HepG2 (cell line): ENCODE results near the gene GATM. TPM values are rescaled to one million over a fixed set of nuclear protein-coding genes. Genes with fewer than 3 reads are reported as not detected.

Source experiments
- ATAC-seq: fragments of 200-7000 bp; cut with Tn5 transposase; 3 replicates; pipeline ENCODE4 v1.9.1; 2020; ENCODE audit warnings: mild to moderate bottlenecking, moderate library complexity
- BruUV-seq: library from RNA; stranded (reverse); fragments of 400-500 nt; replicated peaks from 2 replicates; lab custom pipeline; 2021; lab: Mats Ljungman, UMichigan
- CTCF ChIA-PET: fragments of 300-600 bp; formaldehyde crosslinking; extraction: SDS; loops from one replicate; lab custom pipeline; 2021; ENCODE audit warnings: low total read pairs, inconsistent platforms, low intra/inter-chr PET ratio; lab: Yijun Ruan, JAX
- POLR2A ChIA-PET: fragments of 350-600 bp; sonication (Branson Sonifier 250); formaldehyde crosslinking; loops from one replicate; lab custom pipeline; 2020; ENCODE audit warnings: antibody characterized with exemption, inconsistent platforms; lab: Yijun Ruan, JAX
- DNase-seq: peaks from one replicate; pipeline ENCODE4 v3.0.0-alpha.2; 2015; ENCODE audit warnings: low spot score
- FAIRE-seq: peaks from 3 replicates; lab custom pipeline; 2011; peaks lifted over from hg19 to GRCh38; lab: Jason Lieb, UNC
- H2AFZ ChIP-seq: one replicate; pipeline ENCODE4 v1.6.1; 2011; ENCODE audit warnings: low read length, inconsistent platforms
- H3K27ac ChIP-seq: fragments of 300-600 bp; 3 replicates; pipeline ENCODE4 v1.8.0; 2011; ENCODE audit warnings: mixed run types, mild to moderate bottlenecking, mixed read lengths, low read length, inconsistent platforms; ENCODE audit not compliant: insufficient read depth; ENCODE audit errors: extremely low read length
- H3K27me3 ChIP-seq, 2 experiments: fragments of 200-600 bp in 1 of 2; 2 replicates in 1 of 2; 3 replicates in 1 of 2; pipeline versions ENCODE4 v1.6.0 to v1.8.0; 2011; ENCODE audit warnings: low read length in 2 of 2, mild to moderate bottlenecking in 2 of 2, moderate library complexity in 2 of 2, inconsistent platforms in 1 of 2; ENCODE audit not compliant: insufficient read depth in 2 of 2, control insufficient read depth in 1 of 2
- H3K36me3 ChIP-seq, 2 experiments: fragments of 200-600 bp in 1 of 2; replicated peaks in 1 of 2; 2 replicates in 1 of 2; 3 replicates in 1 of 2; pipeline versions ENCODE4 v1.5.1 to v1.8.0; 2011; ENCODE audit warnings: low read length in 2 of 2, inconsistent platforms in 1 of 2; ENCODE audit not compliant: insufficient read depth in 2 of 2, control insufficient read depth in 1 of 2
- H3K4me1 ChIP-seq: 2 replicates; pipeline ENCODE4 v1.5.1; 2012; ENCODE audit warnings: low read length, inconsistent platforms; ENCODE audit not compliant: insufficient read depth
- H3K4me2 ChIP-seq: 2 replicates; pipeline ENCODE4 v1.6.0; 2011; ENCODE audit warnings: low read depth, low read length, inconsistent platforms
- H3K4me3 ChIP-seq, 3 experiments: fragments of 200-600 bp in 1 of 3; sonication (generic), shearing (Covaris generic) in 1 of 3; replicated peaks in 1 of 3; 2 replicates each; pipeline ENCODE4 v1.5.1; 2011 to 2016; ENCODE audit warnings: low read length in 3 of 3, inconsistent platforms in 2 of 3, low read depth in 2 of 3, mild to moderate bottlenecking in 2 of 3, control low read depth in 1 of 3, mixed read lengths in 1 of 3; ENCODE audit not compliant: insufficient read depth in 1 of 3
- H3K79me2 ChIP-seq: one replicate; pipeline ENCODE4 v1.6.1; 2011; ENCODE audit warnings: low read length, inconsistent platforms; ENCODE audit not compliant: insufficient read depth
- H3K9ac ChIP-seq: 2 replicates; pipeline ENCODE4 v1.6.0; 2011; ENCODE audit warnings: mild to moderate bottlenecking, low read depth, low read length, inconsistent platforms; ENCODE audit not compliant: insufficient read depth
- H3K9me3 ChIP-seq: 2 replicates; pipeline ENCODE4 v1.5.1; 2012; ENCODE audit warnings: mild to moderate bottlenecking, low read length
- H4K20me1 ChIP-seq: 2 replicates; pipeline ENCODE4 v1.6.0; 2011; ENCODE audit warnings: inconsistent platforms, mild to moderate bottlenecking, low read length, moderate library complexity; ENCODE audit not compliant: insufficient read depth
- CBX2 ChIP-seq, 2 experiments: fragments of 200-600 bp in 1 of 2; sonication (generic); formaldehyde crosslinking in 1 of 2; IDR thresholded peaks; 2 replicates each; pipeline versions ENCODE4 v1.7.0 to v1.8.1; 2018 to 2022; ENCODE audit warnings: low read depth in 2 of 2, low read length in 1 of 2, mild to moderate bottlenecking in 1 of 2, missing genetic modification reagents in 1 of 2
- CREB1 ChIP-seq, 2 experiments: fragments of 450-650 bp in 1 of 2; IDR thresholded peaks; 2 replicates each; pipeline ENCODE4 v1.6.1; 2016 to 2017; ENCODE audit warnings: control low read depth in 1 of 2, mild to moderate bottlenecking in 1 of 2, missing compliant biosample characterization in 1 of 2, missing genetic modification characterization in 1 of 2
- ELF4 ChIP-seq: sonication (generic); formaldehyde crosslinking; IDR thresholded peaks from 2 replicates; pipeline ENCODE4 v1.5.0; 2020; ENCODE audit warnings: missing genetic modification reagents, mild to moderate bottlenecking, moderate library complexity, borderline replicate concordance
- GFI1 ChIP-seq: sonication (generic); formaldehyde crosslinking; IDR thresholded peaks from 2 replicates; pipeline ENCODE4 v1.5.0; 2020; ENCODE audit warnings: missing genetic modification reagents, mild to moderate bottlenecking, borderline replicate concordance
- HDAC1 ChIP-seq: sonication (generic); formaldehyde crosslinking; IDR thresholded peaks from 2 replicates; pipeline ENCODE4 v1.5.1; 2020; ENCODE audit warnings: mild to moderate bottlenecking, missing genetic modification reagents
- LCORL ChIP-seq, 2 experiments: fragments of 450-650 bp in 1 of 2; sonication (generic) in 1 of 2; formaldehyde crosslinking in 1 of 2; IDR thresholded peaks; 2 replicates each; pipeline versions ENCODE4 v1.5.0 to v1.6.1; 2017 to 2020; ENCODE audit warnings: antibody characterized with exemption in 1 of 2, missing genetic modification reagents in 1 of 2
- MAFF ChIP-seq: IDR thresholded peaks from 2 replicates; pipeline ENCODE4 v1.6.1; 2011; ENCODE audit warnings: low read depth, low read length, improper control_type of control experiment
- MYPOP ChIP-seq: sonication (generic); formaldehyde crosslinking; IDR thresholded peaks from 2 replicates; pipeline ENCODE4 v1.8.1; 2023; ENCODE audit warnings: mild to moderate bottlenecking, moderate library complexity, missing genetic modification reagents
- NCOA1 ChIP-seq: sonication (generic); formaldehyde crosslinking; IDR thresholded peaks from 2 replicates; pipeline ENCODE4 v1.9.0; 2021; ENCODE audit warnings: missing genetic modification reagents
- NR2F2 ChIP-seq: IDR thresholded peaks from 2 replicates; pipeline ENCODE4 v1.6.1; 2012; ENCODE audit warnings: low read depth, inconsistent platforms, borderline replicate concordance
- STAT5B ChIP-seq: sonication (generic); formaldehyde crosslinking; IDR thresholded peaks from 2 replicates; pipeline ENCODE4 v1.4.0; 2020; ENCODE audit warnings: missing genetic modification reagents
- TBP ChIP-seq: sonication (generic); formaldehyde crosslinking; IDR thresholded peaks from 2 replicates; pipeline ENCODE4 v1.5.0; 2020; ENCODE audit warnings: missing genetic modification reagents
- ZFP36L1 ChIP-seq: sonication (generic); formaldehyde crosslinking; IDR thresholded peaks from 2 replicates; pipeline ENCODE4 v1.8.0; 2022; ENCODE audit warnings: mild to moderate bottlenecking, missing genetic modification reagents, moderate library complexity
- ZNF256 ChIP-seq: sonication (generic); formaldehyde crosslinking; conservative IDR thresholded peaks from 2 replicates; pipeline ENCODE4 v1.4.0; 2020; ENCODE audit warnings: missing genetic modification reagents
- ZNF354B ChIP-seq: sonication (generic); formaldehyde crosslinking; IDR thresholded peaks from 2 replicates; pipeline ENCODE4 v1.8.0; 2022; ENCODE audit warnings: mild to moderate bottlenecking, missing genetic modification reagents
- ZNF446 ChIP-seq: sonication (generic); formaldehyde crosslinking; IDR thresholded peaks from 2 replicates; pipeline ENCODE4 v1.5.0; 2020; ENCODE audit warnings: mild to moderate bottlenecking, missing genetic modification reagents
- ZNF557 ChIP-seq: sonication (generic); formaldehyde crosslinking; IDR thresholded peaks from 2 replicates; pipeline ENCODE4 v1.4.0; 2020; ENCODE audit warnings: missing genetic modification reagents
- ZNF709 ChIP-seq: sonication (generic); formaldehyde crosslinking; IDR thresholded peaks from 2 replicates; pipeline ENCODE4 v1.5.0; 2020; ENCODE audit warnings: mild to moderate bottlenecking, missing genetic modification reagents
- ZNF816 ChIP-seq: sonication (generic); formaldehyde crosslinking; IDR thresholded peaks from 2 replicates; pipeline ENCODE4 v1.8.0; 2022; ENCODE audit warnings: missing genetic modification reagents, mild to moderate bottlenecking, borderline replicate concordance
- WGBS: methylation state at CpG from one replicate; pipeline ENCODE4 v1.1.6; 2017; ENCODE audit warnings: low lambda C conversion rate; 5-methylcytosine and 5-hydroxymethylcytosine counted together
- in situ Hi-C: cut with HindIII; loops from 2 replicates; pipeline ENCODE4 v1.10.0; 2017; ENCODE audit warnings: low pct_unique_long_range_greater_than_20kb; ENCODE audit not compliant: extremely low pct_ligation_motif_present
- intact Hi-C: fragments of 100-400 bp; cut with micrococcal nuclease; formaldehyde crosslinking; loops from one replicate; pipeline ENCODE4 v1.10.0; 2022; ENCODE audit not compliant: unreplicated experiment
- polyA plus RNA-seq, 8 experiments: library from polyadenylated mRNA; depleted of rRNA in 3 of 8; stranded (reverse) in 7 of 8; unstranded in 1 of 8; fragments of >200 nt; fragmentation: Illumina TruSeq in 4 of 8; extraction: Trizol in 4 of 8; gene quantifications; 2 replicates each; pipeline versions ENCODE4 v1.2.1 to v1.2.3, GENCODE V29; 2011 to 2016; ENCODE audit warnings: low read depth in 4 of 8, missing spikeins in 1 of 8, mixed read lengths in 1 of 8; ENCODE audit not compliant: insufficient read depth in 1 of 8
- total RNA-seq, 5 experiments: library from RNA; depleted of rRNA; stranded (reverse); fragments of >200 nt; fragmentation: Illumina TruSeq; extraction: Trizol; gene quantifications; 2 replicates each; pipeline ENCODE4 v1.2.3, GENCODE V29; 2016; ENCODE audit warnings: low read depth in 1 of 5

GATM gene
- total and polyA plus RNA-seq, 2 of the 13 experiments (the other 11 are each of a cell fraction or from before 2014, with no cell fraction given), result 2.1 to 16.8 TPM

DNA sequence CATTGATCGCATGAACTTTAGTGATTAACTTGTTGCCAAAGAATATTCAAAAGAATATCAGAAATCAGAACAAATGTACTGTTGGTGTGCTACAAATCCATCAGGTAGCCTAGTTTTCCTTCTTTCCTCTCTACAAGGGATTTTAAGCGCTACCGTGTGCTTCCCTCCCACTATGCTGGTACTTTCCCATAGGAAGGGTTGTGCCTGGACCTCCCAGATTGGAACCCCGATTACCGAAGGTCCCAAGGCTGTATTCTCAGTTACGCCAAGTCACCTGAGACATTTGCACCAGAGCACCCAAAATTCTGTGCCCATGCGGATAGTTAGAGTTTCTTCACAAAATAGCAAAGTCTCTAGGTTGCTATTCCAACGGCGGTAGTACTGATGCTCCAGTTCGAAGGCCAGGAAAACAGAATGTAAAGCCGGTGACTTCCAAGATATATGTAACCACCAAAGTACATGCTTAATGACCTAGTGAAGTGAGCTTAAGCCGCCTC is 23.4 kb upstream of the GATM start:
- in situ Hi-C loops, result loop anchor here (5.0 to 10.0 kb wide), 4 partner anchors 94 to 239 kb away; partner anchors contain the start of gene BLOC1S6
- peaks cover 2% of the 10 kb centered on the region in 2 experiments for H3K36me3 ChIP-seq
- H3K27ac ChIP-seq, result peak overlapping the region; percentile 88
- POLR2A ChIA-PET, result interaction anchor here (0.7 to 2.6 kb wide), 29 partner anchors 8 to 239 kb away, joined by 3 to 27 read pairs (median 5); partner anchors contain the start of genes BLOC1S6 and SHF
- peak overlapping the region; percentile 92 to 99 (median 95) for H3K4me3 ChIP-seq
- peaks cover 14% of the 10 kb centered on the region for H4K20me1 ChIP-seq
- H3K27me3 ChIP-seq, result no peaks in the 10 kb centered on the region; a peak in 1 of 5 replicates
- no peak for FAIRE-seq
- no peaks in the 10 kb centered on the region for H3K9me3 ChIP-seq
- intact Hi-C loops, result loop anchor here (1.0 to 5.0 kb wide), 4 partner anchors 67 to 239 kb away; partner anchors contain the start of gene BLOC1S6
- peak overlapping the region; percentile 48 for H2AFZ ChIP-seq
- CTCF ChIA-PET, result interaction anchor here (0.7 kb wide), 1 partner anchor 95 kb away, joined by 4 read pairs; no protein-coding TSS in a partner anchor
- peaks cover 52% of the 10 kb centered on the region for H3K79me2 ChIP-seq
- H3K4me1 ChIP-seq, result peaks cover 57% of the 10 kb centered on the region
- H3K4me2 ChIP-seq, result peak overlapping the region; percentile 80
- BruUV-seq, result TSS peak; percentile 94
- WGBS, result under 1% methylated on average over 11 of the region's 12 CpGs
- peak overlapping the region; percentile 93 for H3K9ac ChIP-seq
- no peak for DNase-seq
- ATAC-seq, result no peak; the same call in 2 of the 3 replicates
- 0 out of 2 replicates have a peak, but pooled peaks have one; percentile 27 for TF ChIP-seq ELF4 (CRISPR knock-in tag)
- TF ChIP-seq MYPOP (CRISPR knock-in tag), result 0 out of 2 replicates have a peak, but pooled peaks have one; percentile 19
- TF ChIP-seq STAT5B (CRISPR knock-in tag), result no peak
- no peak for TF ChIP-seq LCORL (IDR thresholded peaks at IDR 0.05)
- TF ChIP-seq LCORL (CRISPR knock-in tag; IDR thresholded peaks at IDR 0.05), result 0 out of 2 replicates have a peak, but pooled peaks have one; percentile 3
- TF ChIP-seq ZFP36L1 (CRISPR knock-in tag), result peak; percentile 57; the same call in 1 of the 2 replicates
- no peak for TF ChIP-seq ZNF557
- TF ChIP-seq CBX2 (IDR thresholded peaks at IDR 0.05; ENCODE audit: low read depth, low read length), result no peak
- no peak for TF ChIP-seq CBX2 (CRISPR knock-in tag; IDR thresholded peaks at IDR 0.05; ENCODE audit: low read depth)
- TF ChIP-seq CREB1 (IDR thresholded peaks at IDR 0.05), result no peak
- TF ChIP-seq CREB1 (CRISPR knock-in tag; IDR thresholded peaks at IDR 0.05), result peak; percentile 87; the same call in 1 of the 2 replicates
- TF ChIP-seq ZNF256 (CRISPR knock-in tag), result peak; percentile 8; the same call in 1 of the 2 replicates
- TF ChIP-seq ZNF354B (CRISPR knock-in tag), result 0 out of 2 replicates have a peak, but pooled peaks have one; percentile 14
- TF ChIP-seq MAFF, result no peak
- peak; percentile 20; the same call in 1 of the 2 replicates for TF ChIP-seq NCOA1 (CRISPR knock-in tag)
- TF ChIP-seq TBP (CRISPR knock-in tag), result 0 out of 2 replicates have a peak, but pooled peaks have one; percentile 53
- TF ChIP-seq NR2F2, result no peak; the same call in 1 of the 2 replicates
- peak; percentile 22; the same call in 1 of the 2 replicates for TF ChIP-seq GFI1 (CRISPR knock-in tag)
- TF ChIP-seq ZNF446 (CRISPR knock-in tag), result 0 out of 2 replicates have a peak, but pooled peaks have one; percentile 69
- 0 out of 2 replicates have a peak, but pooled peaks have one; percentile 47 for TF ChIP-seq ZNF709 (CRISPR knock-in tag)
- no peak for TF ChIP-seq HDAC1 (CRISPR knock-in tag)
- TF ChIP-seq ZNF816 (CRISPR knock-in tag), result peak; percentile 51; the same call in 1 of the 2 replicates
